GM10847 (cell line): ENCODE results near the gene IPP.
A peak's percentile ranks its signal among the peaks of the same experiment; 100 is the strongest.

Source experiments
- POLR2A ChIP-seq: IDR thresholded peaks from 2 replicates; pipeline ENCODE4 v1.6.1; 2011; ENCODE audit not compliant: insufficient read length; ENCODE audit errors: extremely low read depth

Gene IPP

GRCh38 chr1:45750298-45751038 lies at the start of gene IPP:
TSS of gene IPP (minus strand) at chr1:45750653. CDS start at chr1:45746411, 4,242 bp downstream.
- peak; percentile 82 for TF ChIP-seq POLR2A

GRCh38 chr1:45796946-45797345 lies 46.5 kb upstream of the IPP start:
- no peak for TF ChIP-seq POLR2A

- no peak for TF ChIP-seq POLR2A
Measured at GRCh38 chr1:45796381-45796780, 45.9 kb upstream of the IPP start.

- TF ChIP-seq POLR2A, result no peak
Measured at GRCh38 chr1:45793942-45794604, 43.6 kb upstream of the IPP start.

GRCh38 chr1:45792744-45793143 lies 42.3 kb upstream of the IPP start:
- TF ChIP-seq POLR2A, result no peak

GRCh38 chr1:45789601-45790000 lies 39.1 kb upstream of the IPP start:
- no peak for TF ChIP-seq POLR2A

GRCh38 chr1:45787905-45788304 lies 37.5 kb upstream of the IPP start:
- no peak for TF ChIP-seq POLR2A

- no peak for TF ChIP-seq POLR2A
Measured at GRCh38 chr1:45785583-45785982, 35.1 kb upstream of the IPP start.

- TF ChIP-seq POLR2A, result no peak
Measured at GRCh38 chr1:45775794-45776193, 25.3 kb upstream of the IPP start.

GRCh38 chr1:45772971-45773370 lies 22.5 kb upstream of the IPP start:
- no peak for TF ChIP-seq POLR2A

GRCh38 chr1:45769261-45769932 lies 18.9 kb upstream of the IPP start:
- no peak for TF ChIP-seq POLR2A

- TF ChIP-seq POLR2A, result no peak
Measured at GRCh38 chr1:45767035-45767434, 16.6 kb upstream of the IPP start.

GRCh38 chr1:45765999-45766792 lies 15.7 kb upstream of the IPP start:
- no peak for TF ChIP-seq POLR2A

- TF ChIP-seq POLR2A, result no peak
Measured at GRCh38 chr1:45762291-45762690, 11.8 kb upstream of the IPP start.

GRCh38 chr1:45755697-45756096 lies 5.2 kb upstream of the IPP start:
- TF ChIP-seq POLR2A, result no peak
